Esophagus squamous epithelium (tissue), 4 donors: ENCODE results near the gene LONRF3.

ENCODE experiments used
- CTCF ChIP-seq, 6 experiments: fragments of 450-650 bp in 4 of 6; fragments of 200-600 bp in 2 of 6; sonication (generic) in 2 of 6; IDR thresholded peaks; one replicate each; pipeline ENCODE4 v1.5.1; 2016 to 2019; ENCODE audit warnings: antibody characterized with exemption in 6 of 6, mild to moderate bottlenecking in 4 of 6, moderate library complexity in 4 of 6
- POLR2A ChIP-seq, 4 donors: fragments of 450-650 bp; IDR thresholded peaks; one replicate each; pipeline ENCODE4 v1.6.1; 2017; ENCODE audit warnings: antibody characterized with exemption in 4 of 4, mild to moderate bottlenecking in 4 of 4, moderate library complexity in 3 of 4

- TF ChIP-seq CTCF (IDR thresholded peaks at IDR 0.05) = no peak
- TF ChIP-seq POLR2A (IDR thresholded peaks at IDR 0.05) = no peak
These were observed 66.0 kb downstream of the LONRF3 start for GRCh38 chrX:119040432-119040831.
